ENCODE results near the gene ZMPSTE24. TPM values are rescaled to one million over a fixed set of nuclear protein-coding genes. Genes with fewer than 3 reads are reported as not detected.

The ZMPSTE24 gene
- total RNA-seq, 2 donors from 2014 or later, result 32.7 to 36.8 TPM

DNA sequence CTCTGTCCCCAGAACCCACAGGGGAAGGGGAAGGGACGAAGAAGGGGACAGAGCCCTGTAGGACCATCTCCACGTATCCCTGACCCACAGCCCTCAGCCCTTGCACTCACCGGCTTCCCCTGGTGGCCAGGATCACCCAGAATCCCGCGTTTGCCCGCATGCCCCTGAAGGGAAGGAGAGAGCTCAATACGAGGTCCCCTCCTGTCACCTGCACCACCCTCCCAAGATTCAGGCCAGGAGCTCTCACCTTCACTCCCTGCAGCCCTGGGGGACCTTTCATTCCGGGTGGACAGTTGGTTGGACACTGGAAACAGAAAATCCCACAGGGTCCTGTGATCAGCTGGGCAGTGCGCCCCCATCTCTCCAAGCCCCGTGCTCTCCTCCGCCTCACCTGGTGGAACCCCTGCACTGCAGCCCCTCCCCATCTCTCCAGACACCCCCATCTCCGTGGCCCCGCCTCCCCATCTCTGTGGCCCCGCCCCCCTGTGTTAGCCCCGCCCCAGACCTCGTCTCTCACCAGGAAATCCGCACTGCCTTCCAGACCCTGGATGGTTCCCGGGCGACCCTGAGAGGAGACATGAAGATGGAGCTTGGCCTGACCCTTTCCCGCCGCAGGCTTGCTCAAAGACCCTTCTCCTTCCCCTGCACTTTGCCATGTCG, 53.1 kb downstream of the ZMPSTE24 start:
- ATAC-seq (replicated peaks in 1 of 2) (no peak), DNase-seq (no peak)
- H3K4me1 Mint-ChIP-seq (ENCODE audit: low read depth), result peaks cover 46% of the 10 kb centered on the region
- no peaks in the 10 kb centered on the region for H3K36me3 Mint-ChIP-seq (ENCODE audit: insufficient read depth in 2 of 2)
- no peak overlapping the region for H3K27ac Mint-ChIP-seq
- H3K9me3 Mint-ChIP-seq, result no peaks in the 10 kb centered on the region
- peak overlapping the region in 1 of 2 donors; percentile 53 for H3K4me3 Mint-ChIP-seq
- H3K27me3 Mint-ChIP-seq (ENCODE audit: low read depth), result peaks cover 6% of the 10 kb centered on the region

DNA sequence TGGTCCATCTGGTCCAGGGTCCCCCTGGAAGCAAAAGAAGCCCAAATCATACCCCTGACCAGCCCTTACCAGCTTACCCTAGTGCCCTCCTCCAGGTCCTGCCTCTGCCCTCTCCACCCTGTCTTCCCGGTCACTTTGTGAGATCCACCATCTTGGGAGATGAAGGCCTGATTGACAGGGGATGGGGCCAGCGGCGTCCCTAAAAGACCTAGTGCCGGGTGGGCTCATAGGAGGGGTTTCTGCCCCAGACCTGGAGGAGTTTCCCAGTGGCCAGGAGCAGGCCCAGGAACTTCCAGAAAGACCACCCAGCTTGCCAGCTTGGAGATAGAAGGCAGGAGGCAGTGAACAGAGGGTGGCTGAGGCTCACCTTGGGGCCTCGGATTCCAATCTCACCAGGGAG, 53.7 kb downstream of the ZMPSTE24 start:
- no peaks in the 10 kb centered on the region for H3K36me3 Mint-ChIP-seq (ENCODE audit: insufficient read depth in 2 of 2)
- H3K4me1 Mint-ChIP-seq (ENCODE audit: low read depth), result peaks cover 47% of the 10 kb centered on the region
- no peak for DNase-seq
- H3K9me3 Mint-ChIP-seq, result no peaks in the 10 kb centered on the region
- H3K27me3 Mint-ChIP-seq (ENCODE audit: low read depth), result peaks cover 6% of the 10 kb centered on the region
- ATAC-seq (replicated peaks in 1 of 2), result no peak
- no peak overlapping the region for H3K27ac Mint-ChIP-seq
- peak overlapping the region; percentile 53 to 75 for H3K4me3 Mint-ChIP-seq

GRCh38 chr1:40312238-40313205, 54.5 kb downstream of the ZMPSTE24 start:
- no peak for ATAC-seq (replicated peaks in 1 of 2)
- DNase-seq, result peak; percentile 53 to 61
- Mint-ChIP-seq H3K27me3 (ENCODE audit: low read depth) (peaks cover 8% of the 10 kb centered on the region), H3K27ac (peak overlapping the region; percentile 90), H3K36me3 (ENCODE audit: insufficient read depth in 2 of 2) (no peaks in the 10 kb centered on the region), H3K9me3 (no peaks in the 10 kb centered on the region), H3K4me1 (ENCODE audit: low read depth) (peaks cover 49% of the 10 kb centered on the region), H3K4me3 (peak overlapping the region; percentile 75 to 90)

DNA sequence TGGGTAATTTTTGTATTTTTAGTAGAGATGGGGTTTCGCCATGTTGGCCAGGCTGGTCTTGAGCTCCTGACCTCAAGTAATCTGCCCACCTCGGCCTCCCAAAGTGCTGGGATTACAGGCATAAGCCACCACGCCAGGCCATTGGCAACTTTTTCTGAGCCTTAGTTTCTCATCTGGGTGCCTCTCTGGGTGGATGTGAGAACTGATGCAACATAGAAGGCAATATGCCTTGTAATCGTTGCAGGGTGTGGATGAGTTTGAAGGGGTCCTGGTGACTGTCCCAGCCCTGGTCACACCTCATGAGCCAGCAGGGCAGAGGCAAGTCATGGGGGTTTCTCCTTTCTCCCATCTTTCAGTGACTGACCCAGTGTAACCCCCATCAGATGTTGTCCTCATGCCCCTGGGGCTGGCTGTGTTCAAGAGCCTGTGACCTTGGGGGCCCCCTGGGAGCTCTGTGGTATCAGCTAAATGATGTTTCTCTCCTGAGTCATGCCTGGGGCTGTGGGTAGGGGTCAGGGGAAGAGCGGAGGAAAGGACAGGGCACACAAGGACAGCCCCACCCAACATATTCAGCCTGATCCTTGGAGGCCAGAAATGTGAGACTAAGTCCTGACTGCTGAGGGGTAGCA, 55.4 kb downstream of the ZMPSTE24 start:
- Mint-ChIP-seq H3K4me1 (ENCODE audit: low read depth) (peaks cover 56% of the 10 kb centered on the region), H3K4me3 (peak overlapping the region; percentile 75 to 90), H3K27me3 (ENCODE audit: low read depth) (peaks cover 16% of the 10 kb centered on the region), H3K27ac (peak overlapping the region; percentile 90), H3K9me3 (no peaks in the 10 kb centered on the region), H3K36me3 (ENCODE audit: insufficient read depth in 2 of 2) (no peaks in the 10 kb centered on the region)
- ATAC-seq (replicated peaks in 1 of 2), result no peak
- no peak for DNase-seq

DNA sequence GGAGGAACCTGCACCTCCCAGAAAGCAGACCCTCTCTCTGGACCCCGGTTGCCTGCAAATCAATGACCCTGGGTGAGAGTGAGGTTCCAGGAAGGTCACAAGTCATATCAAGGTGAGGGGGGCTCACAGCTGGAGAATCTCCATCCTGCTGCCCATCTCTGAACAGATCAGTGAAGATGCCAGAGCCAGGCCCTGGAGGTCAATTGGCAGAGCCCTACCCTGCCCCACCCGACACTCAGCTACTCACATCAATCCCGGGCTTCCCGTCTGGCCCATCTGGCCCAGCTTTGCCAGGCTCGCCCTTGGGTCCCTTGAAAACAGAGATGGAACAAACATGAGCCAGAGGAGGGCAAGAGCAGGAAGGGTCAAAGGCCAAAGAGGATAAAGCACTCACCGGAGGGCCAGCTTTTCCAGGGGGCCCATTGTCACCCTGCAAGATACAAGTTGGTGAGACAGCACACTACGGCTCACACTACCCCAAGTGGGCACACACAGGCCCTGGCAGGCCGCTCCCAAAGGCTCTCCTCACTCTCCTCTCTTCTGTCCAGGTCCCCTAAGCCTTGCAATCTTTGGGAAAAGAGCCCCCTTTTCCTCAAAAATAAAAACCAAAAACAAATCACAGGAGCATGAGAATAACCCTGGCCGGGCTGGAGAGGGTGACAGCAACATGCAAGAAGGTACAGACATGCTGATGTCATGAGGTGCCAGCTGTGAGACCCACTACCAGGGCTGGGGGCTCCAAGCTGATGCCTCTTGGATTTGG, 56.1 kb downstream of the ZMPSTE24 start:
- no peaks in the 10 kb centered on the region for H3K36me3 Mint-ChIP-seq (ENCODE audit: insufficient read depth in 2 of 2)
- H3K4me3 Mint-ChIP-seq, result peak overlapping the region; percentile 90 to 93
- DNase-seq, result no peak
- no peak for ATAC-seq (replicated peaks in 1 of 2)
- H3K9me3 Mint-ChIP-seq, result no peaks in the 10 kb centered on the region
- no peak overlapping the region for H3K27ac Mint-ChIP-seq
- peaks cover 21% of the 10 kb centered on the region for H3K27me3 Mint-ChIP-seq (ENCODE audit: low read depth)
- peaks cover 63% of the 10 kb centered on the region for H3K4me1 Mint-ChIP-seq (ENCODE audit: low read depth)

GRCh38 chr1:40314721-40315238, 56.7 kb downstream of the ZMPSTE24 start:
- no peaks in the 10 kb centered on the region for H3K36me3 Mint-ChIP-seq (ENCODE audit: insufficient read depth in 2 of 2)
- peaks cover 66% of the 10 kb centered on the region for H3K4me1 Mint-ChIP-seq (ENCODE audit: low read depth)
- peaks cover 21% of the 10 kb centered on the region for H3K27me3 Mint-ChIP-seq (ENCODE audit: low read depth)
- peak overlapping the region; percentile 90 to 93 for H3K4me3 Mint-ChIP-seq
- H3K27ac Mint-ChIP-seq, result no peak overlapping the region
- ATAC-seq (replicated peaks in 1 of 2), result no peak
- H3K9me3 Mint-ChIP-seq, result no peaks in the 10 kb centered on the region
- no peak for DNase-seq

- ATAC-seq (replicated peaks in 1 of 2), result peak; percentile 68 to 69
- Mint-ChIP-seq H3K27me3 (ENCODE audit: low read depth) (peaks cover 21% of the 10 kb centered on the region), H3K36me3 (ENCODE audit: insufficient read depth in 2 of 2) (no peaks in the 10 kb centered on the region), H3K27ac (peak overlapping the region; percentile 20), H3K4me3 (peak overlapping the region; percentile 90 to 93), H3K9me3 (no peaks in the 10 kb centered on the region), H3K4me1 (ENCODE audit: low read depth) (peaks cover 66% of the 10 kb centered on the region)
- peak; percentile 88 to 92 for DNase-seq
These were observed 57.3 kb downstream of the ZMPSTE24 start for GRCh38 chr1:40315239-40315794.

DNA sequence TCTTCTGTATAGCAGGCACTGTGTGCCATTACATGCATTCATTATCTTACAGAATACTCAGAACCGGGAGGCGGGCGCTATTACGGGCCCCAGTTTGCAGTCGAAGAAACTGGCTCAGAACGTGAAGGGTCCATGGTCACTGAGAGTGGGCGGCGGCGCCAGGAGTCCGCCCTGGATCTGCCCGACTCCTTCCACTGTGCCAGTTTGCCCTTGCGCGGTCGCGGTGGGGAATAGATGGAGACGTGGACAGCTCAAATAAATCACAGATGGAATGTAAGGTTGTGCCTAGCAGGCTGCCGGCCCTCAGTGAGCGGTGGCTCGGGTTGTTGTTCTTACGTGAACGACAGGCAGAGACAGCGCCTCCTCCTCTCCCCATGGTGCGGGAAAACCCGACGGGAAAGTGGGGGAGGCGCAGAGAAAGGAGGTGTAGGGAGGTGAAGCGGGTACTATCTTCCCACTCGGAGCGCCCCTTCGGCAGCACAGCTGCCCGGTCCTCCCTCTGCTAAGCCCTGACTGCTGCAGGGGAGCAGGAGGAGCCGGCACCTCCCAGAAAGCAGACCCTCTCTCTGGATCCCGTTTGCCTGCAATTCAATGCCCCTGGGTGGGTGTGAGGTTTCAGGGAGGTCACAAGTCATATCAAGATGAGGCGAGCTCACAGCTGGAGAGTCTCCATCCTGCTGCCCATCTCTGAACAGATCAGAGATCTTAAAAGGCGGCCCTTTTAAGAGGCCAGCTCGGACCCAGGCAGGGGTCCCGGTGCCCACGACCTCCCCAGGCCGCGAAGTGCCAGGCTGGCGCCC, 58.0 kb downstream of the ZMPSTE24 start:
- H3K27ac Mint-ChIP-seq, result peak overlapping the region; percentile 20
- peaks cover 21% of the 10 kb centered on the region for H3K27me3 Mint-ChIP-seq (ENCODE audit: low read depth)
- DNase-seq, result peak; percentile 44 to 57
- H3K4me1 Mint-ChIP-seq (ENCODE audit: low read depth), result peaks cover 66% of the 10 kb centered on the region
- no peaks in the 10 kb centered on the region for H3K36me3 Mint-ChIP-seq (ENCODE audit: insufficient read depth in 2 of 2)
- H3K4me3 Mint-ChIP-seq, result peak overlapping the region; percentile 90 to 93
- peak; percentile 31 to 36 for ATAC-seq (replicated peaks in 1 of 2)
- no peaks in the 10 kb centered on the region for H3K9me3 Mint-ChIP-seq

DNA sequence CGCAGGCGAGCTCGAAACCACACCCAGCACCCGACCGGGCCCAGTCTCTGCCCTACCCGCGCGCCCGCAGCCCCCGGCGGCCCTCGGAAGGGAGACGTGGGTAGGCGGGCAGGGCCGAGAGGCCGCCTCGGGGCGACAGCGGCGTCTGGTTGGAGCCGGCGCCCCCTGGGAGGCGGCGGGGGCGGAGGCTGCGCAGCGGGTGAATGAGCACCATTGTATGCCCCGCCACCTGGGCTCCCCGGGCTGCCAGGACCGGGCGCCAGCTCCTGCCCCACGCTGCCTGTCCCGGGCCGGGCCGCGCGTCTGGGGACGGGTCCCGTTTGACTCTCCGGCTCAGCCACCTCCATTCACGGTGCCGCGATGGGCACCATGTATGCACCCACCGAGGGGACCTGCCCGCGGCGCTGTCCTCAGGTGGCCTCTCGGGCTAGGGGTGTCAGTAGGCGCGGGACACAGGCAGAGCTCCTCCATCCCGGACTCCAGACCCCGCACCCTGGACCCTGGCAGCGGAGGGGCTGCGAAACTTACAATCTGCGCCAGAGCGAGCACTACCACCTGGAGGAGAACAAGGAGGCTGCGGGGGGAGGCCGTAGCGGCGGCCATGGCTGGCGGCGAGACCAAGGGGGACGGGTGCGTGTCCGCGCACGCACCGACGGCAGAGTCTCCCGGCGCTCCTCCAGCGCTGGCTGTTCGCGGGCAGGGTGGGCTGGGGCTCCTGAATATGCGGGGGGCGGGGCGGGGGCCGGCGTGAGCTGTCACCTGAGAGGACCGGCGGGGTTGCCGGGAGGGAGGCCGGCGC, 58.8 kb downstream of the ZMPSTE24 start, which contains the start of gene COL9A2:
Gene COL9A2 (minus strand): TSS at position 692 of the 799 bp plus-strand sequence. CDS start 89 bp downstream, at position 603.
- DNase-seq, result peak; percentile 80 to 82
- H3K27ac Mint-ChIP-seq, result no peak within 1 kb of the TSS
- peak within 1 kb of the TSS; percentile 90 to 93 for H3K4me3 Mint-ChIP-seq
- H3K36me3 Mint-ChIP-seq (ENCODE audit: insufficient read depth in 2 of 2), result no peaks in the 10 kb centered on the region
- H3K27me3 Mint-ChIP-seq (ENCODE audit: low read depth), result peaks cover 21% of the 10 kb centered on the region
- H3K9me3 Mint-ChIP-seq, result no peaks in the 10 kb centered on the region
- peak; percentile 71 to 74 for ATAC-seq (replicated peaks in 1 of 2)
- peaks cover 62% of the 10 kb centered on the region for H3K4me1 Mint-ChIP-seq (ENCODE audit: low read depth)

DNA sequence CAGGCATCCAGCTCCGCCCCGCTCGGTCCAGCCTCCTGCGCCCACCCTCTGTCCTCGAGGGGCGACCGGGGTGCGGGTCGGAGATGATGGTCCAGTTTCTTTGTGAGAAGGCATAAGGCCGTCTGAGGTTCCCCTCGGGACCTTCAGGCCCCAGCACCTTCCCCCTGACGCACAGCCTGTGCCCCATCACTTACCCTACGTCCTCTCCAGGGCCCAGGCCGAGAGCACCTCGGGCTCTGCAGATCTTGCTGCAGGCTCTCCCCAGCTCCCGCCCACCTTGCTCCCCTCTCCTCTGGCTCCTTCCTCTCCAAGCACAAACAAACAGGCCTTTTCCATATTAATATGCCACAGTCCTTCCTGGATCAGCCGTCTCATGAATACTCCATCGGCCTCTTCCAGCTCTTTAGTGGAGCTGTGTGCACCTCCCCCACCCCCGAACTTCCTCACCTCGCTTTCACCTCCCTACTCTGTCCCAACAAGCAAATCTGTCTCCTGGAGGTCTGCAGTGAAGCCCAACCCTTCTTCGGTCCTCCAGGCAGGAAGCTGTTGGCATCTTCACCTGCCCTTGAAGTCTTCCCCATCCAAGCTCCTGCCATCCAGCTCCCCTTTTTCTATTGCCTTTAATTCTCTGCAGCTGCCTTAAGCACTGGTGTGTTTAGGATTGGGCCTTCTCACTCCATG, 59.5 kb downstream of the ZMPSTE24 start:
- DNase-seq, result no peak
- Mint-ChIP-seq H3K4me1 (ENCODE audit: low read depth) (peaks cover 54% of the 10 kb centered on the region), H3K27me3 (ENCODE audit: low read depth) (peaks cover 21% of the 10 kb centered on the region), H3K36me3 (ENCODE audit: insufficient read depth in 2 of 2) (no peaks in the 10 kb centered on the region), H3K9me3 (no peaks in the 10 kb centered on the region), H3K4me3 (peak overlapping the region; percentile 51 to 90), H3K27ac (no peak overlapping the region)
- ATAC-seq (replicated peaks in 1 of 2), result no peak

Data from activated T-cell treated with anti-CD3 and anti-CD28 coated beads, Interleukin-2, amount 50 U/mL, for 72 hours (primary cell).